Memory B cell (primary cell): ENCODE measurements around the gene IDUA.
A peak's percentile ranks its signal among the peaks of the same experiment; 100 is the strongest.

Experiments
- ATAC-seq: fragments of 150-1000 bp; cut with Tn5 transposase; 2 replicates; pipeline ENCODE4 v1.10.0; 2021; ENCODE audit warnings: low read depth, mild to moderate bottlenecking, moderate library complexity
- DNase-seq, 2 donors: peaks; one replicate each; pipeline ENCODE4 v3.0.0; 2022; ENCODE audit warnings: low spot score in 2 of 2
- H3K27ac Mint-ChIP-seq: one replicate; pipeline ENCODE4 v1.8.0; 2022; ENCODE audit warnings: mild to moderate bottlenecking, moderate library complexity, mixed read lengths
- H3K27me3 Mint-ChIP-seq: one replicate; pipeline ENCODE4 v1.8.0; 2022; ENCODE audit warnings: mixed read lengths
- H3K36me3 Mint-ChIP-seq: one replicate; pipeline ENCODE4 v1.8.0; 2022; ENCODE audit warnings: mild to moderate bottlenecking, mixed read lengths
- H3K4me1 Mint-ChIP-seq: one replicate; pipeline ENCODE4 v1.8.0; 2022; ENCODE audit warnings: mixed read lengths
- H3K4me3 Mint-ChIP-seq: one replicate; pipeline ENCODE4 v1.8.0; 2022; ENCODE audit warnings: mild to moderate bottlenecking, moderate library complexity, mixed read lengths
- H3K9me3 Mint-ChIP-seq: one replicate; pipeline ENCODE4 v1.8.0; 2022; ENCODE audit warnings: mixed read lengths

The IDUA gene

DNA sequence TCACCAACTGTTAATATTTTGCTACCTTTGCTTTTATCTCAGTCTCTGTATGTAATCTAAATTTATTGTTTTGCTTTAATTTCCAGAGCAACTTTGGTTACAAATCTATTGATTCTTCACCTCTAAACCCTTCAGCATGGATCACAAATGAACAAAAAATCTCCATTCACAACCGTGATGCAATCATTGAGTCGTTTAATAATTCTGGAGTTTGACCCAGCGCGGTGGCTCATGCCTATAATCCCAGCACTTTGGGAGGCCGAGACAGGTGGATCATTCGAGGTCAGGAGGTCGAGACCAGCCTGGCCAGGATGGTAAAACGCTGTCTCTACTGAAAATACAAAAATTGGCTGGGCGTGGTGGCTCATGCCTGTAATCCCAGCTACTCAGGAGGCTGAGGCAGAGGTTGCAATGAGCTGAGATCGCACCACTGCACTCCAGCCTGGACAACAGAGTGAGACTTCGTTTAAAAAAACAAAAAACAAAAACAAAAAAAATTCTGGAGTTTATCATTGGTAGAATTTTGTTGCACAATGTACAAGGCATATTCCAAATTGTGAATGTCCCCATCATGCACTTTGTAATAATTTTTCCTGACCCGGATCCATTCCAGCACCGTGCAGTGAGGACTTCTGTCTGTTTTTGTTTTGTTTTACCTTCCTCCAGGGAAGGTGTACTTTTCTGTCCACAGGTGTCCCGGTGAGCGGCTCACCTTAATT lies 2.3 kb upstream of the IDUA start:
- Mint-ChIP-seq H3K36me3 (no peaks in the 10 kb centered on the region), H3K27me3 (no peaks in the 10 kb centered on the region), H3K4me1 (peaks cover 9% of the 10 kb centered on the region), H3K4me3 (peak overlapping the region; percentile 78), H3K9me3 (no peaks in the 10 kb centered on the region), H3K27ac (no peak overlapping the region)
- DNase-seq, result no peak
- no peak for ATAC-seq

GRCh38 chr4:985123-985830 lies 1.6 kb upstream of the IDUA start:
- H3K4me1 Mint-ChIP-seq, result peaks cover 9% of the 10 kb centered on the region
- no peaks in the 10 kb centered on the region for H3K9me3 Mint-ChIP-seq
- peak overlapping the region; percentile 78 for H3K4me3 Mint-ChIP-seq
- DNase-seq (peak in 1 of 2 donors; percentile 59), ATAC-seq (peak; percentile 43)
- no peaks in the 10 kb centered on the region for H3K27me3 Mint-ChIP-seq
- no peak overlapping the region for H3K27ac Mint-ChIP-seq
- no peaks in the 10 kb centered on the region for H3K36me3 Mint-ChIP-seq

GRCh38 chr4:986428-986878 lies 391 bp upstream of the IDUA start:
- Mint-ChIP-seq H3K4me3 (peak overlapping the region; percentile 91), H3K27me3 (no peaks in the 10 kb centered on the region), H3K36me3 (peaks cover 2% of the 10 kb centered on the region), H3K4me1 (peaks cover 9% of the 10 kb centered on the region), H3K27ac (peak overlapping the region; percentile 70), H3K9me3 (no peaks in the 10 kb centered on the region)
- peak; percentile 5 for ATAC-seq
- DNase-seq, result no peak

GRCh38 chr4:987624-988513 lies 1.0 kb downstream of the IDUA start:
- Mint-ChIP-seq H3K27ac (no peak overlapping the region), H3K4me1 (peaks cover 11% of the 10 kb centered on the region), H3K9me3 (no peaks in the 10 kb centered on the region), H3K36me3 (peaks cover 5% of the 10 kb centered on the region), H3K4me3 (peak overlapping the region; percentile 81), H3K27me3 (no peaks in the 10 kb centered on the region)
- DNase-seq (no peak), ATAC-seq (no peak)

DNA sequence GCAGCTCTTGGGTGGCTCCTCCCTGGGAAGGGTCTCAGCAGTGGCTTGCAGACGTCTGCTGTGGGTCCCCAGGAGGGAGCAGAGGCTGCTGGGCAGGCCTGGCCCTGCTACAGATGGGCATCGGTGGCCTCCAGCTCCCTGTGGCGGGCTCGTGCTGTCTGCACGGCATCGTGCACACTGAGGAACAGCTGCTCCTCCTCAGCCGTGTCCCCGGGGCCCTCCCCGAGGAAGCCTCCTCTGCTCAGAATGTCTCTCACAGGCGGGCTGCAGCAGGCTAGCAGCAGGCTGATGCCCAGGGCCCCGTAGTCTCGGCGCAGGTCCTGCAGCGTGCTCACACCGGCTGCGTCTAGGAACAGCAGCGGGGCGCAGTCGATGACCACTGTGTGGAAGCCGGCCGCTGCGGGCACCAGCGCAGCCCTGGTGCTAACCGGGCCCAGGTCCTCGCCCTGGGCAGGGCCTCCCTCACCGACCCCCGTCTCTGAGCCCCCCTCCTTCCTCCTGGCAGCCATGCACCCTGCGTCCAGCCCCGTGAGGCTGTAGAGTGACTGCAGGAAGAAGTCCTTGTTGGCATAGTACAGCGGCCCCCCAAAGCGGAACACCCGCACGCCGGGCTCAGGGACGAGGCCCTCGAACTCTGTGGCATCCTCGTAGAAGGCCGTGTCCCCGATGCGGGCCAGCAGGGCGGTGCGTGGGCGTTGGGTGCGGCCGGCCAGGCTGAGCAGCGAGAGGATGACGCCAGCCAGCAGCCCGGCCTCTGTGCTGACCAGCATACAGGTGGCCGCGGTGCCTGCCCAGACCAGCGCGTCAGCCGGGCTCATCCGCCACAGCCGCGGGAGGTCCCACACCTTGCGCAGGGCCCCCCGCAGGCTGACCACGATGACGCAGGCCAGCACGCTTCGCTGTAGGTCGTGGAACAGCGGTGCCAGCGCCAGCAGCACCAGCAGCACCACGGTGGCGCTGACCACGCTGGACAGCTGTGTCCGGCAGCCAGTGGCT lies 2.2 kb downstream of the IDUA start:
- no peak overlapping the region for H3K27ac Mint-ChIP-seq
- no peak for ATAC-seq

GRCh38 chr4:989722-990471 lies 3.1 kb downstream of the IDUA start:
- Mint-ChIP-seq H3K4me1 (peaks cover 9% of the 10 kb centered on the region), H3K9me3 (no peaks in the 10 kb centered on the region)

More for the DNA sequence above, 2.2 kb downstream of the IDUA start:
- Mint-ChIP-seq H3K36me3 (peaks cover 5% of the 10 kb centered on the region), H3K4me1 (peaks cover 11% of the 10 kb centered on the region), H3K9me3 (no peaks in the 10 kb centered on the region), H3K27me3 (no peaks in the 10 kb centered on the region), H3K4me3 (no peak overlapping the region)
- DNase-seq, result no peak

GRCh38 chr4:990746-991367 lies 4.0 kb downstream of the IDUA start:
- peaks cover 5% of the 10 kb centered on the region for H3K36me3 Mint-ChIP-seq

More at GRCh38 chr4:989722-990471, 3.1 kb downstream of the IDUA start:
- no peak overlapping the region for H3K27ac Mint-ChIP-seq
- ATAC-seq (no peak), DNase-seq (no peak)
- no peaks in the 10 kb centered on the region for H3K27me3 Mint-ChIP-seq
- peaks cover 5% of the 10 kb centered on the region for H3K36me3 Mint-ChIP-seq
- H3K4me3 Mint-ChIP-seq, result no peak overlapping the region

GRCh38 chr4:991451-992296 lies 4.8 kb downstream of the IDUA start:
- H3K27ac Mint-ChIP-seq, result no peak overlapping the region
- no peak for DNase-seq
- H3K27me3 Mint-ChIP-seq, result peaks cover under 1% of the 10 kb centered on the region
- peaks cover 5% of the 10 kb centered on the region for H3K36me3 Mint-ChIP-seq
- ATAC-seq, result no peak
- H3K4me1 Mint-ChIP-seq, result peaks cover 5% of the 10 kb centered on the region
- H3K9me3 Mint-ChIP-seq, result no peaks in the 10 kb centered on the region
- H3K4me3 Mint-ChIP-seq, result no peak overlapping the region

More at GRCh38 chr4:990746-991367, 4.0 kb downstream of the IDUA start:
- no peak for ATAC-seq
- no peak for DNase-seq
- Mint-ChIP-seq H3K4me3 (no peak overlapping the region), H3K9me3 (no peaks in the 10 kb centered on the region), H3K4me1 (peaks cover 5% of the 10 kb centered on the region), H3K27me3 (no peaks in the 10 kb centered on the region), H3K27ac (no peak overlapping the region)

DNA sequence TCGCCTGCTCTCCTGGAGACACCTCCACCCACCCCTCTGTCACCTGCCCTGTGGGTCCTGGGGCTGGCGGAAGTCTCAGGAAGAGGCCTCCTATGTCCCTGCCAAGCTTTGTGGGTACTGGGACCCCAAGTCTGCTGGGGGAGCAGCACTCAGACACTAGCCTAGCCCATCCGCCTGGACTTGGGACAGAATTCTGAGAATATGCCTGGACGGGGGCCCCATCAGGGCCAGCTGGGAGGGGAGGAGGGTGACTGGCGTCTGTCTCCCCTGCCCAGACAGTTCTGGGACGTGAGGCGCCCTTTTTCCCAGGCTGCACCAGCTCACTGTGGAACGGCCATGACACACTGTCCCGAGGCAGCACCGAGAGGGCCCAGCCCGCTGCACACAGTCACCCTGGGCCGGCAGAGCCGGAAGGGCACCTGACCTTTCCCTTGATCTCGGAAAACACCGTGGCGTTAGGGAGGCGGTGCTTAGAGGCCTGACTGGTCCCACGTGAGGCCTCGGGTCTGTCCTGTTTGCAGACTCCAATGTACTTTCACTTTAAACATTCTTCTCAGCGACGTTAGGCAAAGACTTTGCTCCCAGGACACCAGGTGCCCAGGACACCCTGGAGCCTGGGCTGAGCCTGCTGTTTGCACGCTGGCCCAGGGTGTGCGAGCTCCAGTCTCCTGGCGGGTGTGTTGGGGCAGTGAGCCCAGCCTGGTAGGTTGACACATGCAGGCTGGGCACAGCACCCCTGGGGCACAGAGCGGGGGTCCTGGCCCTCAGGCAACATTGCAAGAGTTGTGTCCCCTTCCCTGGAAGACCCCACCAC lies 5.7 kb downstream of the IDUA start:
- ATAC-seq (peak; percentile 59), DNase-seq (no peak)
- Mint-ChIP-seq H3K27me3 (peaks cover 3% of the 10 kb centered on the region), H3K36me3 (peaks cover 5% of the 10 kb centered on the region), H3K27ac (no peak overlapping the region), H3K4me1 (peaks cover 3% of the 10 kb centered on the region), H3K9me3 (no peaks in the 10 kb centered on the region), H3K4me3 (peak overlapping the region; percentile 21)

DNA sequence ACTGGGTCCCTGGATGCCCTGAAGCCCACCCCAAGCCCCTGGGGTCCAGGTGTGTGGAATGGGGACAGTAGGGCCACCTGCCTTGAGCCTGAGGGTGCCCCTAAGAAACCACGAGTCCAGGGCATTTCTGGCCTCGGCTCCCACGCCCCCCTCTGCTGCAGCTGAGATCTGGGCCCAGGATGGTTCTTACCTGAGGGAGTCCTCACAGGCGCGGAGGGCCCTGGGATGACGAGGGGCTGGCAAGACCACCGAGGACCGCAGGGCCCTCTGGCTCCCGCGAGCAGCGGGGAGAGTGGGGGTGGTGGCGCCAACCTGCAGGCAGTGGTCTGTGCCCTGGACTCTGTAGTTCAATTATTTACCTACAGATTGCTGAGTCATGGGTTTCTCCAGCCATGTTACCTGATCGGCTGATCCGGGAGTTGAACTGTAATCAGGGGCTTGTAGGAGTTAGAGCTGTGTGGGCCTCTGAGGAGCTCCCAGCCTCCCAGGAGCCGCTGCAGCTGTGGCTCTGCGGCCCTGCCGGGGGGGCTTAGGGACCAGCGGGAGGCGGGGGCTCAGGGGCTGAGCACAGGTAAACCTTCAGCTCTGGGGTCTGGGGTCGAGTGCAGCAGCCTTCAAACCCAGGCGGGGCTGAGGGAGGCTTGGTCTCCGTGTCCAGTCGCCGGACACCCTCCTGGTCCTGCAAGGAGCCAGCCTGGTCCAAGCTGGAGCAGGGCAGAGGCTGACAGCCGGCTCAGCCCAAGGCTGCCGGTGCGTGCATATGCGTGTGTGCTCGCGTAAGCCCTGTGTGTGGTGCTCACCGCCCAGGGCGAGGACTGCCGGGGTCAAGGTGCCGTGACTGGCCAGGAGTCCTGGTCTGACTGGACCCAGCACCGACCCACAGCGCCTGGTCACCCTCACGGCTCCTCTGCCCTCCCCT lies 6.5 kb downstream of the IDUA start, which contains the start of gene SLC26A1:
TSS of gene SLC26A1 (minus strand) at position 294 of the 919 bp plus-strand sequence. CDS start 1,701 bp downstream, outside the sequence.
- H3K9me3 Mint-ChIP-seq, result no peaks in the 10 kb centered on the region
- H3K27ac Mint-ChIP-seq, result no peak within 1 kb of the TSS
- no peak for DNase-seq
- peaks cover 5% of the 10 kb centered on the region for H3K36me3 Mint-ChIP-seq
- peaks cover 3% of the 10 kb centered on the region for H3K27me3 Mint-ChIP-seq
- peaks cover 8% of the 10 kb centered on the region for H3K4me1 Mint-ChIP-seq
- no peak for ATAC-seq
- H3K4me3 Mint-ChIP-seq, result peak within 1 kb of the TSS; percentile 21
